GM20000 (cell line): ENCODE data around the gene STPG3.
"Not testable (repeated sequence)": the region's sequence is repeated elsewhere in the genome, so short reads cannot be mapped to it uniquely, and the experiment has no call there.

Experiments
- DNase-seq: peaks from one replicate; pipeline ENCODE4 v3.0.0; 2012; ENCODE audit warnings: low spot score
- CTCF ChIP-seq: IDR thresholded peaks from 2 replicates; pipeline ENCODE4 v1.5.1; 2012; ENCODE audit warnings: mild to moderate bottlenecking, control low read depth; ENCODE audit errors: extremely low read depth, missing control alignments

Gene STPG3

GRCh38 chr9:137236238-137236935 lies 14.7 kb upstream of the STPG3 start:
- peak; percentile 97 for TF ChIP-seq CTCF
- peak; percentile 98 for DNase-seq

- no peak for TF ChIP-seq CTCF
- DNase-seq: no peak
Measured at GRCh38 chr9:137236936-137237421, 14.1 kb upstream of the STPG3 start.

GRCh38 chr9:137237759-137238726 lies 13.0 kb upstream of the STPG3 start:
- no peak for DNase-seq
- TF ChIP-seq CTCF: no peak

GRCh38 chr9:137239541-137240200 lies 11.4 kb upstream of the STPG3 start:
- DNase-seq: not testable (repeated sequence)

GRCh38 chr9:137240318-137240840 lies 10.7 kb upstream of the STPG3 start:
- peak; percentile 21 for TF ChIP-seq CTCF
- peak; percentile 83 for DNase-seq

- no peak for TF ChIP-seq CTCF
- peak; percentile 100 for DNase-seq
Measured at GRCh38 chr9:137240841-137241489, 10.1 kb upstream of the STPG3 start, which contains the start of gene TUBB4B. Gene TUBB4B (plus strand): TSS chr9:137241287. CDS start chr9:137241361, 74 bp downstream.
